Psoas muscle (tissue), 8 donors: ENCODE measurements around the gene SAMD7. TPM values are rescaled to one million over a fixed set of nuclear protein-coding genes. Genes with fewer than 3 reads are reported as not detected.

ENCODE experiments used
- ATAC-seq, 4 donors: fragments of 200-7000 bp; cut with Tn5 transposase; one replicate each; pipeline ENCODE4 v1.9.1; 2020; ENCODE audit warnings: moderate library complexity in 3 of 4, mild to moderate bottlenecking in 2 of 4
- DNase-seq, 2 donors: peaks; one replicate each; pipeline ENCODE4 v3.0.0-alpha.2; 2020
- H3K27ac ChIP-seq: fragments of 200-600 bp; one replicate; pipeline ENCODE4 v1.8.0; 2022
- H3K27me3 ChIP-seq, 3 donors: fragments of 200-600 bp in 1 of 3; one replicate each; pipeline versions ENCODE4 v1.6.1 to v1.8.0; 2013 to 2022; ENCODE audit warnings: low read length in 2 of 3, mild to moderate bottlenecking in 2 of 3, moderate library complexity in 1 of 3; ENCODE audit not compliant: insufficient read depth in 3 of 3
- H3K36me3 ChIP-seq, 2 donors: fragments of 200-600 bp in 1 of 2; one replicate each; pipeline versions ENCODE4 v1.6.1 to v1.8.0; 2013 to 2022; ENCODE audit warnings: low read depth in 1 of 2, mild to moderate bottlenecking in 1 of 2, moderate library complexity in 1 of 2; ENCODE audit not compliant: insufficient read depth in 1 of 2
- H3K4me1 ChIP-seq: fragments of 200-600 bp; one replicate; pipeline ENCODE4 v1.8.0; 2022
- H3K4me3 ChIP-seq: fragments of 200-600 bp; one replicate; pipeline ENCODE4 v1.8.0; 2022; ENCODE audit warnings: mild to moderate bottlenecking
- H3K9me3 ChIP-seq: fragments of 200-600 bp; one replicate; pipeline ENCODE4 v1.8.0; 2022
- CTCF ChIP-seq: fragments of 200-600 bp; IDR thresholded peaks from one replicate; pipeline ENCODE4 v1.8.0; 2022; ENCODE audit warnings: antibody characterized with exemption
- WGBS, 3 donors: extraction: QIAGEN DNeasy Blood & Tissue Kit; methylation state at CpG; one replicate each; pipeline versions ENCODE4 v1.1.6 to v1.1.7; 2013; 5-methylcytosine and 5-hydroxymethylcytosine counted together
- intact Hi-C, 2 donors: fragments of 100-400 bp; cut with DNase I; formaldehyde crosslinking; loops; one replicate each; pipeline versions ENCODE4 v1.11.0 to v1.14.2; 2022
- polyA plus RNA-seq, 3 donors: library from polyadenylated mRNA; stranded (reverse); fragments of 200-250 nt; gene quantifications; one replicate each; pipeline ENCODE4 v1.2.3, GENCODE V29; 2013
- total RNA-seq, 4 donors: library from RNA; stranded (reverse); fragmentation: NEBNext Ultra II Directional in 2 of 4; extraction: Animal tissue kit (Norgen Biotek cat#: 25700) in 2 of 4; gene quantifications; one replicate each; pipeline versions ENCODE4 v1.2.1 to v1.2.4, GENCODE V29; 2021 to 2023
- donor health status: healthy with polysubstance abuse.
- donor health status: DM: no; HTN: no; CAD: no; lungs with moderate emphysema.
- donor health status: Bipolar disorder and iron deficiency.
- donor health status: healthy.
- donor health status: DM: yes; HTN: yes; CAD: no.
- donor health status: DM: no; HTN: no; CAD: no.
- donor health status: DM: no; HTN: no; CAD: no.
- donor health status: DM: yes; HTN: yes; CAD: no.

The SAMD7 gene
- total and polyA plus RNA-seq, 7 donors = not detected

GRCh38 chr3:169901453-169901852 is 9.9 kb upstream of the SAMD7 start:
- no peak for ATAC-seq
- no peak for DNase-seq
- Histone ChIP-seq H3K36me3 (no peaks in the 10 kb centered on the region), H3K4me1 (no peaks in the 10 kb centered on the region), H3K27ac (no peak overlapping the region), H3K27me3 (no peaks in the 10 kb centered on the region), H3K9me3 (no peaks in the 10 kb centered on the region), H3K4me3 (no peak overlapping the region)
- TF ChIP-seq CTCF = no peak
- whole genome bisulfite sequencing, 3 donors = 93 to 95% (median 94%) methylated on average over 1 of the region's 1 CpG
- intact Hi-C loops = no loop called here

- no peaks in the 10 kb centered on the region for H3K9me3 ChIP-seq
- no peaks in the 10 kb centered on the region for H3K27me3 ChIP-seq
- H3K4me3 ChIP-seq = no peak overlapping the region
- no peak for TF ChIP-seq CTCF
- DNase-seq = no peak
- no peak for ATAC-seq
- no peak overlapping the region for H3K27ac ChIP-seq
- H3K4me1 ChIP-seq = no peaks in the 10 kb centered on the region
- 74 to 88% (median 74%) methylated on average over 6 of the region's 6 CpGs for WGBS, 3 donors
- intact Hi-C loops = no loop called here
- no peaks in the 10 kb centered on the region for H3K36me3 ChIP-seq
Measured at GRCh38 chr3:169905404-169905803, 6.0 kb upstream of the SAMD7 start.

- Histone ChIP-seq H3K27me3 (no peaks in the 10 kb centered on the region), H3K9me3 (no peaks in the 10 kb centered on the region), H3K4me1 (no peaks in the 10 kb centered on the region), H3K27ac (no peak overlapping the region), H3K4me3 (no peak overlapping the region), H3K36me3 (no peaks in the 10 kb centered on the region)
- DNase-seq = no peak
- TF ChIP-seq CTCF = no peak
- no peak for ATAC-seq
- intact Hi-C loops = no loop called here
Measured at GRCh38 chr3:169907476-169907875, 3.9 kb upstream of the SAMD7 start.

GRCh38 chr3:169907944-169908343 is 3.4 kb upstream of the SAMD7 start:
- WGBS, 3 donors = 85 to 89% (median 87%) methylated on average over 4 of the region's 4 CpGs
- no peak for ATAC-seq
- intact Hi-C loops = no loop called here

More at GRCh38 chr3:169907944-169908343, 3.4 kb upstream of the SAMD7 start:
- no peaks in the 10 kb centered on the region for H3K4me1 ChIP-seq
- TF ChIP-seq CTCF = no peak
- no peaks in the 10 kb centered on the region for H3K36me3 ChIP-seq
- H3K27ac ChIP-seq = no peak overlapping the region
- no peaks in the 10 kb centered on the region for H3K9me3 ChIP-seq
- no peak for DNase-seq
- H3K27me3 ChIP-seq = no peaks in the 10 kb centered on the region
- H3K4me3 ChIP-seq = no peak overlapping the region
